NCI-H2196 (cell line): ENCODE data around the gene CCDC146.
"Not testable (repeated sequence)": the region's sequence is repeated elsewhere in the genome, so short reads cannot be mapped to it uniquely, and the experiment has no call there.

ENCODE experiments used
- DNase-seq: peaks from one replicate; lab custom pipeline; 2025; ENCODE audit not compliant: unreplicated experiment; lab: John Stamatoyannopoulos, UW

Gene CCDC146

DNA sequence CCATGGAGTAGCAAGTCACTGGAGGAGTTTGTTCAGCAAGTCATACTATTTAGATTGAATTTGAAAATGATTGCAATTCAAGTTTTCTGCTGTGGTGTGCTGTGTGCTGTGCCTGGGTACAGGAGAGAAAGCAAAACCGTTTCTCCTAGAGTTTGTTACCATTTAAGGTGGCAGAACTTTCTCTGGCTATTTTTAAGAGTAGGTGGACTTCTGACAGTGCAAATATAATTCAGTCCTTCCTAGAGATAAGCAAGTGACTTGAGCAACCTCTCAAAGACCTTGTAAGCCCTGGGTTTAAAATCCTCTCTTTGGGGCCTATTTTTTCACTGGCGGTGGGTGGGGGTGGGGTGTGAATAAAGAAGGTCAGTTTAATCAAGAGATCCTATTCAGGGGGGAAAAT, 120.1 kb downstream of the CCDC146 start:
- DNase-seq = no peak

DNA sequence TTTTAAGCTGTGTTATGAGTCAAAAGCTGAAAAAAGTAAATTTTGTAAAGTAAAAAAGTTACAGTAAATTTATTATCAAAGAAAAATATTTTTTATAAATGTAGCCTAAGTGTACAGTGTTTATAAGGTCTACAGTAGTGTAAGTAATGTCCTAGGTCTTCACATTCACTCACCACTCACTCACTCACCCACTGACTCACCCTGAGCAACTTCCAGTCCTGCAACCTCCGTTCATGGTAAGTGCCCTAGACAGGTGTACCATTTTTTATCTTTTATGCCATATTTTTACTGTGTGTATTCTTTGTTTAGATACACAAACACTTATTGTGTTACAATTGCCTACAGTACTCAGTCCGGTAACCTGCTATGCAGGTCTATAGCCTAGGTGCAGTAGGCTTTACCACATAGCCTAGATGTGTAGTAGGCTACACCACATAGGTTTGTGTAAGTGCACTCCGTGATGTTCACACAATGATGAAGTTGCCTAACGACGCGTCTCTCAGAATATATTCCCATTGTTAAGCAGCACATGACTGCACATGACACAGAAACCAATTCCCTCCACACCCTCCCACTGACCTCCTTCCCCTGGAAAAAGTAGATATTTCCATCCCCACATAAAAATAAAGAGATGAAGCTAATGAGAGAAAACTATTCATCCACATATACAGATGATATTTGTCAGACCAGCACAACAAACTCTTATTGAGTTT, 122.0 kb downstream of the CCDC146 start:
- no peak for DNase-seq

DNA sequence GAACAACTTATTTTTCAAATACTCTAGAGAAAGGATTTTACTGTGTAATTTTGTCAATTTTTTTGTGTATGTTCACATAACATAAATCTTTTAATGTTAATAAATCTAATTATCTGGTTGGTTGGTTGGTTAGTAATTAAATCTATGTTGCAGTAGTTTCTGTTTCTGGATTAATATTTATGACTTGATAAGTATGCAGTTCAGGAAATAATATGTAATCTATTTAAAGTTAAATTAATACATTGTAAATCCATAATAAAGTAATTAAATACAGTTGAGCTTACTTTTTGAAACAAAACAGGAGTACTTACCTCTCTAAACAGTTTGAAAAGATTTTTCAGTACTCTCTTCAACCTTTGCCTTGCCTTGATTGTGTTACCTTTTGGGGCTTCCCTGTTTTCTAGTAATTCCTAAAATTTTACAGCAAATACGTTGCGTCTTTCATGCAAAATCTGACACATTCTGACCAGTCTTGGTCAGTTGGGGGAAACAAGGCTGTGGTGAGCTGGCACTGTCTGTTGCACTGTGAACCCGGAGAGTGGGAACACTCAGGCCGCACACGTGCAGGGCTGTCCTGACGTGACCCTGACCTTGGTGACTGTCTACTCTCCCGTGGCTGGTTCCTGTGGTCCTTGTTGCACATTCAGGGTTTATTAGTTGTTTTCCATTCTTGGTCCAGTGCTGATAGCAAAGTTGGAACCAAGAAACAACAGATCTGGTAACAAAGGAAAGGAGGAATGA, 122.8 kb downstream of the CCDC146 start:
- DNase-seq = no peak

DNA sequence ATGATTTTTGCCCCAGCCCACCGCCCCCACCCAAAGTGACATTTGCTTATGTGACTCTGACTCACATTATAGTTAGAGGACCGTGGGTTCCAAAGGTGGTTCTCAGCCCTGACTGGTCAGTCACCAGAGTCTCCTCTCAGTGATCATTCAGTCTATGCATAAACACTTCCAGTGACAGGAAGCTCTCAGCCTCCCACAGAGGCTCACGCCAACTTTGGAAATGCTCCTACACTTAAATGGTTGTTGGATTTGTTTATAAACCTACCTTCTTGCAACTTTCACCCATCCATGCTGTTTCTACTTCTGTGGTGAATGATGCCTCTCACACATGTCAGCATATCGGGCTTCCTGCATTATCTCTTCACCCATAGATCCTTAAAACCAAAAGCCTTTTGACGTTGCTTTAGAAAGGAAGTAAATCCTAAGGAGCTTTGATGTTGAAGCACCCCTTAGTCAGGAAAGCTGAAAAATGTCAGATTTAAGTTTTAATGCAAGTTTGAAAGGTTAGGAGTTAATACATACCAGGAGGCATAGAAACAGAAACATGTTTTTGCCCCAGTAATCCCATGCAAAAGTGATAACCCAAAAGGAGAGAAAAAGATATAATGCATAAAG, 123.7 kb downstream of the CCDC146 start:
- DNase-seq = no peak

DNA sequence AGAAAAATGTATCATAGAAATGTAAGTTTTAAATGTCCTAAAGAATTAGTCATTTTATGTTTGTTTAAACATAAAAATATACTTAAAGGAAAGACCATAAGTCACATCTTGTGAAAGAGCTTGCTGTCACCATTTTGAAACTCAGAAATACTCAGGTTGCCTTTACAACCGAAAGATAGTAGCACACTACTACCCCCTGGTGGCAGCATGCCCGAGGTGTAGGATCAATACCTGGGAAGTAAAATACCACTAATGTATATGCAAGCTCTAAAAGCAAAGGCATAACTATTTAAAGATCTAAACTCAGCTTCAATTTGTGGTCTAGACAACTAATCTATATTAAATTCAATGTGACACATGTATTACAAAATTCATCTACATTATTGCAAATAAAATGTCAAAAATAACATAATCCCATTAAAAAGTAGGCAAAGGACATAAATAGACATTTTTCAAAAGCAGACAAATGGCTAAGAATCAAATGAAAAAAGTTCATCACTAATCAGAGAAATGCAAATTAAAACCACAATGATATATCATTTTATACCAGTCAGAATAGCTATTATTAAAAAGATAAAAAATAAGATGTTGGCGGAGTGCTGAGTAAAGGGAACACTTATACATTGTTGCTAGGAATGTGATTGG, 124.9 kb downstream of the CCDC146 start:
- DNase-seq = peak; percentile 61

DNA sequence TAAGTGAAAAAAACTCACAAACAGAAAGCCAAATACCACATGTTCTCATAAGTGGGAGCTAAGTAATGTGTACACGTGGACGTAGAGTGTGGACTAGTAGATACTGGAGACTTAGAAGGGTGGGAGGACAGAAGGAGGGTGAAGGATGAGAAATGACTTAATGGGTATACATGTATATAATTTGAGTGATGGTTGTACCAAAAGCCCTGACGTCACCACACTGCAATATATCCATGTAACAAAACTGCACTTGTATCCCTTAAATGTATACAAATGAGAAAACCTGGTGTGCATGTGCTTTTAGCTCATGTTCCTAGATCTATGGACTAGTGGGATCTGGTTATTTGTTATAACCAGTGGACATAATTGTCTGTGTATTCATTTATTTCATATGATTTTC, 125.7 kb downstream of the CCDC146 start:
- DNase-seq = no peak

DNA sequence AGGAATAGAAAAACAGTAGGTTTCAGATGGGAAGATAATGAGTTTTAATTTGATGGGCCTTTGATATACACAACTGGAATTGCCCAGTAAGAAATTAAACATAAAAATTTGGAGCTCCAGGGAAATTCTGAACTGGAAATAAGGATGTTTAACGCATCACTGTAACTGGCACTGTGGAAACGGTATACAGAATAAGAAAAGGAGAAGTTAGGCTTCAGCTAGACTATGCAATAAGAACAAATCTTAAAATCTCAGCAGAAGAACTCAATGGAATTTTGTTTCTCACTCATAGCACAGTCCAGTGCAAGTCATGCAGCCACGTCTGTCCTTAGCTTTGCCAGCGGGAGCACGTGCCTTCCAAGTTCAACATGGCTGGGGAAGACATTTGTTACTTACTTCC, 130.1 kb downstream of the CCDC146 start:
- no peak for DNase-seq

DNA sequence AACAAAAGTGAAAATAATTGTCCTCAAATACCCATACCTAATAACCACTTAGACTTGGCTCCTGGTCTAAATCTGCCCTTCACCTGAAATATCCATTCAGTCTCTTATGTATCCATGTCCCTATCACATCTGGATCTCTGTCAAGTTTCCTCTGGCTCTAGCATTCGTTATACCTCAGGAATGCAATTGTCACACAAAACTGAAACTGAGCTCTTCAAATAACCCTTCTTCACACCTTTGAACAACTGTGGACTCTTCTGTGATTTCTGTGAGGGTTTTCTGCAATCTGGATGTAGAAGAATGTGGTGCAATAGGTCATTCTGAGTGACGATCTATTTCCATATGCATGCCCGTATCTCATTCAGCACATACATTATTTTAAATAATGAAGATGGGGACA, 130.7 kb downstream of the CCDC146 start:
- DNase-seq = no peak

DNA sequence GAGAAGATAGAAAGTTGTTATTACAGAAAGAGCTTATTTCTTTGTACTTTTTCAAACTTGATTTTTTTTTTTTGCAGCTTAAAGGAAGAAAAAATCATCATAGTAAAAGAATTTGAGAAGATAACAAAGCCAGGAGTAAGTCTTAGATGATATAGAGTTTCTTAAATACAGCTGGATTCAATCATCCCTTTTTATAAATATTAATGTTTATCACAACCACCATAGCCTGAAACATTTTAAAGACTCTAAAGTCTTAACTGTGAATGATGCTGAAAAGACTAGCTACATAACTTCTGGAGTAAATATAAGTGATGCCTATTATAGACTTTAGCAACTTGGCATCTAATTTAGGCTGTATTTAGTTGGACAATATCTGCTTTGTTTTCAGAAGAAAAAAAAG, 132.0 kb downstream of the CCDC146 start:
- DNase-seq = no peak

DNA sequence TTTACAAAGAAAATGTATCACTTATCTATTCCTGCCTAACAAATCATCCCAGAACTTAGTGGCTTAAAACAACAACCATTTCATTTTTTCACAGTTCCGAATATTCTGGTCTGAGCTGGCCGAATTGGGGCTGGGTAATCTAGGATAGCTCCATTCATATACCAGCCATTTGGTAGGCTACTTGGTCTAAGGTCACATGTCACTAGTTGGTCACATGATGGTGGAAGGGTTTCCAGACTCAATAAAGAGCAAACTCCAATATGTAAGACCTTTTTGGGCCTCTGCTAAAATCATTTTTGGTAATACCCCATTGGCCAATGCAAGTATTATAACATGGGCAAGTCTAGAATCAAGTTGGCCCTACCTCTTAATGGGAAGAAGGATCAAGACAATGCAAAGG, 132.5 kb downstream of the CCDC146 start:
- no peak for DNase-seq

DNA sequence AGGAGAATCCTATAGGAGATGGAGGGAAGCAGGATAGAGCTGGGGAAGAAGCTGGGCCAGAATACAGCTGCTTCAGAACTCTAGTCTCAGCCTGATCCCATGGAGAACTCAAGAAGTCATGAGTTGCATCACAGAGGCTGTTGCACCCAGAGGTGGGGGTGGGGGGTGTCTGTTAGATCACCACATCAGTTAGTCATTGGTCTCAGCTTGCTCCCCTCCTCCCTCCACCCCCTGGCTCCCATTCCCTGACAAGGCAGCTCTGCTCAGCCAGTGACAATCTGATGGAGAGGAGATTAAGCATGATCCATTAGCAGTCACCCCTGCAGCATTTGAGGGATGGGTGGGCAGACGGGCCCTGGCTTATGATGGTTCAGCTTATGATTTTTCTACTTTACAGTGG, 135.6 kb downstream of the CCDC146 start:
- DNase-seq = no peak

DNA sequence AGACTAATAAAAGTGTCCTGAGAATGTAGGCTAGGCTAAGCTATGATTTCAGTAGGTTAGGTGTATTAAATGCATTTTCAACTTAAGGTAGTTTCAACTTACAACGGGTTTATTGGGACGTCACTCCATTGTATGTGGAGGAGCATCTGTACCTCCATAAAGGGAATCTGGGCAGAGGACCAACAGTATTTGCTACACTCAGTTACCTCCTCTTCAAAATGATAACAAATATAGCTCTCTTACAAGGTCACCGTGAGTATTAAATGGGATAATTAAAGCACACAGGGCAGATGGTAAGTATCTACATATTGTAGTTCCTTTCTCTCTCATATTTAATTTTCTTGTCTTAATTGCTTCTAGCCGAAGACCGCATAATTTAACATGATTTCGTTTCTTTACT, 136.2 kb downstream of the CCDC146 start:
- peak; percentile 47 for DNase-seq

DNA sequence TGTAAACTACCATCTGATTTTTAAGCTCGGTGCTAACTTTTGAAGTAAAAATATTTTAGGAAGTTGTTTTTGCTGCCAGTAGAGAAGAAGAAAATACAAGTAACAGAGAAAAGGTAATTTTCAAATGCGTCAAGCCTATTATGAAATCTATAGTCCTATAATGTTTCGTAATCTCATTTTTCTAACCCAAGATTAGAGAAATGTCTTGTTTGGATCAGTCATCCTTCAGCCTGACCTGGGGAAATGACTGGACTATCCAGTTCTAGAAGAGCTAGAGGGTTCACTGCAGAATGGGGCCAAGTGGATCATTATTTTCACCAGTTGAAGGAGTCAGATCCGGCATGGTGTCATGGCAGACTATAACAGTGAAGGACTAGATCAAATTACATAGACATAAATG, 139.9 kb downstream of the CCDC146 start:
- DNase-seq = no peak

DNA sequence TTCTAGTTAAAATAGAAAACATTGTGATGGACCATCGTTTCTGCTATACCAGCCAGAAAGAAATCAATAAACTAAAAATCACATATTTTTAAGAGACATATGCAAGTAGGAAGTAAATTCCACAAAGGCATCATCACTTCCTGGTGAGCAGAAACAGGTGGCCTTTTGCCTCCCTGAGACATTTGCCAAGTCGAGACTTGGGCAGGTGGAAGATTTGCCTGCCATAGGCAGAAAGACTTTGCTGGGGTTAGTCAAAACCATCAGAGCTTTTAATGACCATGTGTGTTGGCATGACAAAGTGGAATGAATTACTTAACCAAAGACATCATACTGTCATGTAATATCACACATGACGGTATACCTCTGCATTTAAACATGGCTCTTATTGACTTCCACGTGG, 143.3 kb downstream of the CCDC146 start:
- no peak for DNase-seq

DNA sequence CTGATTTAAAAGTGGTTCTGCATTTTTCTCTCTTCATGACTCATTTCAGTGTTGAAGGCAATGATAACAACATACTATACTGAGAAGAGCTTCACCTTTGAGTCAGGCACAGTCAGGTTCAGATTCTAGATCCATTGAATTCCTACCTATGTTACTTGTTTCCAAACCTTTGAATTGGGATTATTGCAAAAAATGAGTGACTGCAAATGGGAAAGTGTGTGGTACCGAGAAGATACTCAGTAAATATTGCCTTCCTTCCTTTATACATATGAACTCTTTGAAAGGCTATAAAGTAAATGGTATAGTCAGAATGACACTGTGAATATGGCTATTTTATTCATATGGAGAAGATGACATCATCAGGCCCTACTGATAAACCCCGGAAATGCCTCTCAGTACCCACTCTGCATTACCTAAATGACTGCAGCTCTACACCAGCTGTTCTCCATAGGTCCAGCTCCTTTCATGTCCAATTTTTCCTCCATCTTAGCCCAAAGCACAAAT, 143.9 kb downstream of the CCDC146 start:
- DNase-seq = no peak

DNA sequence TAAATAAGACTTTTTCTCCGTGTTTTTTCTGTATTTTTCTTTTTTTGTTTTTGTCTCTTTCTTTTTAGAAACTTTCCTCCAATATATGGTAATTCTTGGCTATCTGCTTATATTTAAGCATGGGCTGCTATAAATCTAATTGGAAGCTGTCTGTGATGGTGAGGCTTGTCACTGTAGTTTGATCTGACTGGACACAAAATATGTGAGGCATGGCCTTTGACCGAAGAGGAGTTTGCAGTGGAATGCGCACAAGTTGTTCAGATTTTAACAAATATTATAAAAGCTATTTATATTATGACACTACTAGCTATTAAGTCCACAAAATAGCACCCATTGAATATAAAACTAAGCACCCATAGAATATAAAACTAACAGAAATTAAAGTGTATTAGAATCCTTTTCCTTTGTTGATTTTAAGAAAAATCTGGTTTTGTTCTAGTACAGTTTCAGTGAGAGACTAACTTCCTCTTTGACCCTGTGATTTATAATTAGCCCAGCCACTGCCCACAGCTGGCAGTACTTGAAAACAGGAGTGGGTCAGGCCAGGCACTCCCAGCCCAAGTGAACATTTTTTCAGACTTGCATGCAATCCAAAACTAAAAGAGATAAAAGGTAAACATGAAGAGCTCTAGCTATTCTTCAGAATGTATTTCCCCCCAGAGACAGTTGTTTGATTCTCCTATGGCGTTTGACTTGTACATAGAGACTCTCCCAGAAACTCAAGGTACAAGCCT, 147.1 kb downstream of the CCDC146 start:
- no peak for DNase-seq

DNA sequence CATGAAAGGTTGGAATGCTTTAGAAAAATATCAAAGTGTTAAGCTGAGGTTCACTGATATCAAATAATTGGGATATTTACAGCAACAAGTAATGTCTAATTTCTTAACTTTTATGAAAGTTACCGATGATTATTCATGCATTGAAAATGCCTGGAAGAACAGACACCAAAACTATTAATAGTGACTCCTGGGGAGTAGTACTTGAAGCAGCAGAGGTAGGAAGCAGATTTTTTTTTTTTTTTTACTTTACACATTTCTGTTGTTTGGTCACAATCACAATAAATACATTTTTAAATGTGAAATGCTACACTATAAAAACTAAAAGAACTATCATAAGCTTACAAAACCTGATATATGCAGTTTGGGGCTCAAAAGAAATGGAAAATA, 147.7 kb downstream of the CCDC146 start:
- no peak for DNase-seq

DNA sequence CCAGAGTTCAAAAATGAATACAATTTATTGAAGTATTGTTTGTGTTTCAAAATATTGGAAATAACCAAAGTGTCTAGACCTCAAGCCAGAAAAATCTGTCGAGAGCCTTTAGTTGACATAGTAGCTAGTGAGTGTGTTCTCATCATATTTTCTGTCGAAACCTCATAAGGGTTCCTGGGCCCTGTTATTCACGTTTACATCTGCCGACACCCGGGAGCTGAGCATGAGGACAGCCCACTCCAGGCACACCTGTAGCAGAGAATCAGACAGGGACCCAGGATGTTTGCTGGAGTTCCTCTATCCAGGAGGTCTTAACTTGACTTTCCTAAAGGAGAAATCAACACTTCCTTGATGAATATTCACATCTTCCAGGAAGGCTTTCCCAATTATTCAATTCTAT, 149.4 kb downstream of the CCDC146 start:
- DNase-seq = no peak

DNA sequence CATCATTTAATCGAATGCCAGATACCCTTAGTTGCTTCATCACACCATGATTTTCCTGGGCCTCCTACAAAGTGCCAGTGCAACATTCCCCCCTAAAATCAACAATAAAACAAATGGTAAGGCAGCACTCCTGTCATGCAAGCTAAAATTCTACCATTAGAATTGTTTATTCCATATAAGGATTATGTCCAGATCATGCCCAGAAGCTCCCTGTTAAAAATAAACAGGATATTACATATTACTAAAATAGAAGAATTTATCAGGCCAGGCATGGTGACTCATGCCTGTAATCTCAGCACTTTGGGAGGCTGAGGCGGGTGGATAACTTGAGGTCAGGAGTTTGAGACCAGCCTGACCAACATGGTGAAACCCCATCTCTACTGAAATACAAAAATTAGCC, 153.2 kb downstream of the CCDC146 start:
- not testable (repeated sequence) for DNase-seq

DNA sequence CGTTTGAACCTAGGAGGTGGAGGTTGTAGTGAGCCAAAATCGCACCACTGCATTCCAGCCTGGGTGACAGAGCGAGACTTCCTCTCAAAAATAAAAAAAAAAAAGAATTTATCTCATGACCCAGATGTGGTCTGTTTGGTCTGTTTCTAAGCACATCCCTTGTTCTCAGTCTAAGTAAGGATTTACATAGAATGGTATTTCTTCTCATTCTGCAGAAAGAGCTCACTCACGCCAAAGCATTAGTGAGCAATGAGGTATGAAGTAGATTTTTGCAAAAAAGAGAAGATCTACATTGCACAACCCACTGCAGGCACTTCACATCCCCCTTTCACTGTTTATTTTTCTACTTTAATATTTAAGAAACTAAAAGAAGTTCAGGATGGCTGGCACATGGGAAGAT, 153.7 kb downstream of the CCDC146 start:
- DNase-seq = no peak
